Neural cell (in vitro differentiated cells): Measurements from ENCODE around the gene ADAMTS20.

Experiments
- EP300 ChIP-seq: fragments of 450-650 bp; conservative IDR thresholded peaks from 2 replicates; pipeline ENCODE4 v1.6.1; 2014; ENCODE audit warnings: antibody characterized with exemption, mild to moderate bottlenecking, moderate library complexity; ENCODE audit not compliant: poor library complexity, severe bottlenecking
- EZH2 ChIP-seq: fragments of 200-600, 300-800 bp; shearing (Covaris generic), sonication (generic); IDR thresholded peaks from 2 replicates; pipeline ENCODE4 v1.6.1; 2014; ENCODE audit warnings: antibody characterized with exemption, low read length, borderline replicate concordance, mild to moderate bottlenecking; ENCODE audit not compliant: insufficient read depth, poor library complexity, severe bottlenecking
- MXI1 ChIP-seq: fragments of 450-650 bp; conservative IDR thresholded peaks from 2 replicates; pipeline ENCODE4 v1.6.1; 2014; ENCODE audit warnings: antibody characterized with exemption, mild to moderate bottlenecking; ENCODE audit not compliant: poor library complexity, severe bottlenecking
- POLR2AphosphoS5 ChIP-seq: IDR thresholded peaks from 2 replicates; pipeline ENCODE4 v1.6.1; 2012
- RAD21 ChIP-seq: fragments of 450-650 bp; conservative IDR thresholded peaks from 2 replicates; pipeline ENCODE4 v1.6.1; 2014; ENCODE audit warnings: antibody characterized with exemption, mild to moderate bottlenecking, moderate library complexity
- TAF1 ChIP-seq: IDR thresholded peaks from 2 replicates; pipeline ENCODE4 v1.6.1; 2012; ENCODE audit warnings: low read depth
- TF ChIP-seq, protein P1 (sequence below): fragments of 450-650 bp; IDR thresholded peaks from 2 replicates; pipeline ENCODE4 v1.5.1; 2014; ENCODE audit warnings: antibody characterized with exemption, mild to moderate bottlenecking, moderate library complexity; ENCODE audit not compliant: poor library complexity, severe bottlenecking
- TF ChIP-seq, protein P2 (sequence below): IDR thresholded peaks from 2 replicates; pipeline ENCODE4 v1.6.1; 2012; ENCODE audit warnings: borderline replicate concordance

DNA sequence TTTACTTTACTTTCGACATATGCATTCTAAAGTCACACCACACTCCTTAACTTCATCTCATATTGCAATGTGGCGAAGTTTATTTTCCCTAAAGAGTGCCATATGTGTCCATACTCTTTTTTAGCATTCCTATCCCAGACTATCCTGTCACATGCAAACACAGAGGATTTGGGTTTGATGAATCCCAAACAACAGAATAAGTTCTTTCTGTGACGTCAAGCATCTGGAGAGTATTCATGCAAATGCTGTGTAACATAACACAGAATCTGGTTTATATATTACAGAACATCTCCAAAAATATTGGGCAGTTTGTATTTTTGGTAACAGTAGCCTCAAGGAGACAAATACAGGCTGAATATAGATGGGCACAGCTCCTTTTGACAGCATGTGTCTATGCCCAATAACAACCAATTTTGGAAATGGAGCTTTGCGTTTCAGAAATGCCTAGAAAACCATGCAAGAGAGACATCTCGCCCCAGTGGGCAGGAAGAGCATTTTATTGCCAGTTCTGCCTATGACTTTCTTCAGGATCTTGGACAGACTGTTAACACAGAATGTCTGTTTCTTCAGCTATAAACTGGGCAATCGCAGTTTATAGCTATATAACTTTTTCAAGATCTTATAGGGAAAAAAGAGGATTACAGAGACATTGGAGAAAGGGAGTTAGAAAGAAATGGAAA lies 190.8 kb downstream of the ADAMTS20 start:
- TF ChIP-seq EZH2, result no peak
- TF ChIP-seq, protein P1, sequence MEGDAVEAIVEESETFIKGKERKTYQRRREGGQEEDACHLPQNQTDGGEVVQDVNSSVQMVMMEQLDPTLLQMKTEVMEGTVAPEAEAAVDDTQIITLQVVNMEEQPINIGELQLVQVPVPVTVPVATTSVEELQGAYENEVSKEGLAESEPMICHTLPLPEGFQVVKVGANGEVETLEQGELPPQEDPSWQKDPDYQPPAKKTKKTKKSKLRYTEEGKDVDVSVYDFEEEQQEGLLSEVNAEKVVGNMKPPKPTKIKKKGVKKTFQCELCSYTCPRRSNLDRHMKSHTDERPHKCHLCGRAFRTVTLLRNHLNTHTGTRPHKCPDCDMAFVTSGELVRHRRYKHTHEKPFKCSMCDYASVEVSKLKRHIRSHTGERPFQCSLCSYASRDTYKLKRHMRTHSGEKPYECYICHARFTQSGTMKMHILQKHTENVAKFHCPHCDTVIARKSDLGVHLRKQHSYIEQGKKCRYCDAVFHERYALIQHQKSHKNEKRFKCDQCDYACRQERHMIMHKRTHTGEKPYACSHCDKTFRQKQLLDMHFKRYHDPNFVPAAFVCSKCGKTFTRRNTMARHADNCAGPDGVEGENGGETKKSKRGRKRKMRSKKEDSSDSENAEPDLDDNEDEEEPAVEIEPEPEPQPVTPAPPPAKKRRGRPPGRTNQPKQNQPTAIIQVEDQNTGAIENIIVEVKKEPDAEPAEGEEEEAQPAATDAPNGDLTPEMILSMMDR, result no peak
- no peak for TF ChIP-seq RAD21
- no peak for TF ChIP-seq EP300
- no peak for TF ChIP-seq POLR2AphosphoS5
- TF ChIP-seq, protein P2, sequence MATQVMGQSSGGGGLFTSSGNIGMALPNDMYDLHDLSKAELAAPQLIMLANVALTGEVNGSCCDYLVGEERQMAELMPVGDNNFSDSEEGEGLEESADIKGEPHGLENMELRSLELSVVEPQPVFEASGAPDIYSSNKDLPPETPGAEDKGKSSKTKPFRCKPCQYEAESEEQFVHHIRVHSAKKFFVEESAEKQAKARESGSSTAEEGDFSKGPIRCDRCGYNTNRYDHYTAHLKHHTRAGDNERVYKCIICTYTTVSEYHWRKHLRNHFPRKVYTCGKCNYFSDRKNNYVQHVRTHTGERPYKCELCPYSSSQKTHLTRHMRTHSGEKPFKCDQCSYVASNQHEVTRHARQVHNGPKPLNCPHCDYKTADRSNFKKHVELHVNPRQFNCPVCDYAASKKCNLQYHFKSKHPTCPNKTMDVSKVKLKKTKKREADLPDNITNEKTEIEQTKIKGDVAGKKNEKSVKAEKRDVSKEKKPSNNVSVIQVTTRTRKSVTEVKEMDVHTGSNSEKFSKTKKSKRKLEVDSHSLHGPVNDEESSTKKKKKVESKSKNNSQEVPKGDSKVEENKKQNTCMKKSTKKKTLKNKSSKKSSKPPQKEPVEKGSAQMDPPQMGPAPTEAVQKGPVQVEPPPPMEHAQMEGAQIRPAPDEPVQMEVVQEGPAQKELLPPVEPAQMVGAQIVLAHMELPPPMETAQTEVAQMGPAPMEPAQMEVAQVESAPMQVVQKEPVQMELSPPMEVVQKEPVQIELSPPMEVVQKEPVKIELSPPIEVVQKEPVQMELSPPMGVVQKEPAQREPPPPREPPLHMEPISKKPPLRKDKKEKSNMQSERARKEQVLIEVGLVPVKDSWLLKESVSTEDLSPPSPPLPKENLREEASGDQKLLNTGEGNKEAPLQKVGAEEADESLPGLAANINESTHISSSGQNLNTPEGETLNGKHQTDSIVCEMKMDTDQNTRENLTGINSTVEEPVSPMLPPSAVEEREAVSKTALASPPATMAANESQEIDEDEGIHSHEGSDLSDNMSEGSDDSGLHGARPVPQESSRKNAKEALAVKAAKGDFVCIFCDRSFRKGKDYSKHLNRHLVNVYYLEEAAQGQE, result no peak
- TF ChIP-seq TAF1, result no peak
- no peak for TF ChIP-seq MXI1
